IPS-18a (cell line): Measurements from ENCODE around the gene DCLK2.

Experiments used
- H3K27ac ChIP-seq: one replicate; pipeline ENCODE4 v1.5.1; 2013; ENCODE audit warnings: low read length
- H3K27me3 ChIP-seq: one replicate; pipeline ENCODE4 v1.6.1; 2013; ENCODE audit warnings: mild to moderate bottlenecking, low read length; ENCODE audit not compliant: control insufficient read depth, insufficient read depth
- H3K36me3 ChIP-seq: one replicate; pipeline ENCODE4 v1.6.1; 2013; ENCODE audit warnings: low read depth, low read length; ENCODE audit not compliant: control insufficient read depth
- H3K4me1 ChIP-seq: one replicate; pipeline ENCODE4 v1.6.1; 2013; ENCODE audit warnings: low read depth, low read length; ENCODE audit not compliant: control insufficient read depth
- H3K4me3 ChIP-seq: one replicate; pipeline ENCODE4 v1.5.1; 2013; ENCODE audit warnings: low read length
- H3K9ac ChIP-seq: one replicate; pipeline ENCODE4 v1.6.1; 2013; ENCODE audit warnings: mild to moderate bottlenecking, low read length, moderate library complexity
- H3K9me3 ChIP-seq: one replicate; pipeline ENCODE4 v1.6.1; 2013; ENCODE audit warnings: low read depth, low read length; ENCODE audit not compliant: control insufficient read depth

The DCLK2 gene

GRCh38 chr4:150119492-150119891 is 41.2 kb downstream of the DCLK2 start:
- H3K27me3 ChIP-seq = no peaks in the 10 kb centered on the region
- no peaks in the 10 kb centered on the region for H3K36me3 ChIP-seq
- no peak overlapping the region for H3K27ac ChIP-seq
- no peaks in the 10 kb centered on the region for H3K4me1 ChIP-seq
- H3K9me3 ChIP-seq = no peaks in the 10 kb centered on the region
- H3K9ac ChIP-seq = no peak overlapping the region
- no peak overlapping the region for H3K4me3 ChIP-seq

- H3K36me3 ChIP-seq = no peaks in the 10 kb centered on the region
- H3K4me3 ChIP-seq = no peak overlapping the region
- H3K27ac ChIP-seq = no peak overlapping the region
- no peaks in the 10 kb centered on the region for H3K9me3 ChIP-seq
- no peaks in the 10 kb centered on the region for H3K27me3 ChIP-seq
- H3K4me1 ChIP-seq = no peaks in the 10 kb centered on the region
- H3K9ac ChIP-seq = no peak overlapping the region
These were observed 44.8 kb downstream of the DCLK2 start for GRCh38 chr4:150123087-150123486.

- Histone ChIP-seq H3K9me3 (no peaks in the 10 kb centered on the region), H3K9ac (no peak overlapping the region), H3K4me3 (no peak overlapping the region), H3K4me1 (no peaks in the 10 kb centered on the region), H3K27ac (no peak overlapping the region), H3K36me3 (no peaks in the 10 kb centered on the region), H3K27me3 (no peaks in the 10 kb centered on the region)
These were observed 45.8 kb downstream of the DCLK2 start for GRCh38 chr4:150123796-150124677.

GRCh38 chr4:150126201-150126863 is 48.1 kb downstream of the DCLK2 start:
- Histone ChIP-seq H3K27ac (no peak overlapping the region), H3K27me3 (no peaks in the 10 kb centered on the region), H3K4me1 (no peaks in the 10 kb centered on the region), H3K9ac (no peak overlapping the region), H3K4me3 (no peak overlapping the region), H3K36me3 (no peaks in the 10 kb centered on the region), H3K9me3 (no peaks in the 10 kb centered on the region)

DNA sequence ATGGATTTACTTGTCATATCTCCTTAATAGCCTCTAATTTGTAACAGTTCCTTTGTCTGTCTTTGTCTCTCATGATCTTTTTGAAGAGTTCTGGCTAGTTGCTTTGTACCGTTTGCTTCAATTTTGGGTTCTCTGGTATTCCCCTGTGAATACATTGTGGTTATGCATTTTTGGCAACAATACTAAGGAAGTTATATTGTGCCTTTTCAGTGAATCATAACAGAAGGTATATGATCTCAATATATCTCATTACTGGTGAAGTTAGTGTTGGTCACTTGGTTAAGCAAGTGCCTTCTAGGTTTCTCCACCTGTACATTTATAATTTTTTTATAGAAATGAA is 48.6 kb downstream of the DCLK2 start:
- H3K4me1 ChIP-seq = no peaks in the 10 kb centered on the region
- H3K27ac ChIP-seq = no peak overlapping the region
- no peaks in the 10 kb centered on the region for H3K27me3 ChIP-seq

GRCh38 chr4:150127757-150128156 is 49.5 kb downstream of the DCLK2 start:
- Histone ChIP-seq H3K9me3 (no peaks in the 10 kb centered on the region), H3K4me1 (no peaks in the 10 kb centered on the region), H3K27me3 (no peaks in the 10 kb centered on the region), H3K9ac (no peak overlapping the region), H3K27ac (no peak overlapping the region), H3K36me3 (no peaks in the 10 kb centered on the region), H3K4me3 (no peak overlapping the region)

More for the DNA sequence above, 48.6 kb downstream of the DCLK2 start:
- no peaks in the 10 kb centered on the region for H3K36me3 ChIP-seq
- no peaks in the 10 kb centered on the region for H3K9me3 ChIP-seq
- no peak overlapping the region for H3K4me3 ChIP-seq
- H3K9ac ChIP-seq = no peak overlapping the region

- H3K36me3 ChIP-seq = no peaks in the 10 kb centered on the region
- no peaks in the 10 kb centered on the region for H3K4me1 ChIP-seq
- H3K9me3 ChIP-seq = no peaks in the 10 kb centered on the region
- H3K27me3 ChIP-seq = no peaks in the 10 kb centered on the region
- no peak overlapping the region for H3K9ac ChIP-seq
- no peak overlapping the region for H3K27ac ChIP-seq
- no peak overlapping the region for H3K4me3 ChIP-seq
These were observed 52.7 kb downstream of the DCLK2 start for GRCh38 chr4:150130933-150131332.

DNA sequence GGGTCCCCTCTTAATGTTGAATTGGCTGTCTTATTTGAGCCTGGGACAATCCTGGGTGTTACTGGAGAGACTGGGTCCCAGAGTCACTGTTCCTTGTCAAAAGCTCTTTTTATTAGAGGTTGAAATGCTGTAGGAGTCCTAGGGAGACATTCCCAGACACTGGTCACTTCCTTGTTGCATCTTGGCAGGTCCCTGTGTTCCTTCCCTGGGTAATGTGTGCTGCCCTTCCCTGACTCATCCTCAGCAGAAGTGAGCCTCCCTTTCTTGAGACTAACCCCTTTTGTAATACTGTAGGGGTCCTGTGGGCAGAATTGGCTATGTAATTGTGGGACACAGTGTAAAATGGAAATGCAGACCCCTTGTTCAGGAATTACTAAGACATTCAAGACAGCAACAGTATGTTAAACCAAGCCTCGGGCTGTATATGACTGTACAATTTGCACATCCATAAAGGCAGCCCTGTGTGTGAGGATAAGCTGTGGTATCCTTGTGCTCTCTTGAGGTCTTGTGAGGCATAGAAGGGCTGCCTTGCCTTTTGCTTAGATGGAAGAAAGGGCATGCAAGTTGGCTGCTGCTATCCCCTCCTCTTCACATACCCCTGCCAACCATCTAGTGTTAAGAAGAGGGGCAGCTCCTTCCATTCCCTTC is 53.5 kb downstream of the DCLK2 start:
- H3K36me3 ChIP-seq = no peaks in the 10 kb centered on the region
- H3K27ac ChIP-seq = no peak overlapping the region
- no peak overlapping the region for H3K9ac ChIP-seq
- no peaks in the 10 kb centered on the region for H3K27me3 ChIP-seq
- H3K9me3 ChIP-seq = no peaks in the 10 kb centered on the region
- H3K4me3 ChIP-seq = no peak overlapping the region
- H3K4me1 ChIP-seq = no peaks in the 10 kb centered on the region

DNA sequence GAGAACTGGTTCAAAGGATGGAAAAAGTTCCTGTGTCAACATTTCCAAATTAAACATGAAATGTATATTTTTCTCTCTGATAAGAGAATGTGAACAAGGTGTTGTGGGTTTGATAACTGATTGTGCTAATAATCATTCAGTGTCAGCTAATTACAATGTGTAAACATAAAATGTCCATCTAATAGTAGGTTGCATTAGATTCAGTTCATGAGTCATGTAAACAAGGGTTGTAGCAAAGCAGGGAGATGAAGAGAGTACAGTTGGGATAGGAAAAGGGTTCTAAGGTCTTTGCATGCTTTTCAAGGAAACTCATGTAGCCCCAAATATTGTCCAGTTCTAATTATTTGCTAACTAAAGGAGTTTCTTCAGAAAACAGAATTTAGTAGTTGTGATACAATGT is 55.4 kb downstream of the DCLK2 start:
- no peaks in the 10 kb centered on the region for H3K9me3 ChIP-seq

DNA sequence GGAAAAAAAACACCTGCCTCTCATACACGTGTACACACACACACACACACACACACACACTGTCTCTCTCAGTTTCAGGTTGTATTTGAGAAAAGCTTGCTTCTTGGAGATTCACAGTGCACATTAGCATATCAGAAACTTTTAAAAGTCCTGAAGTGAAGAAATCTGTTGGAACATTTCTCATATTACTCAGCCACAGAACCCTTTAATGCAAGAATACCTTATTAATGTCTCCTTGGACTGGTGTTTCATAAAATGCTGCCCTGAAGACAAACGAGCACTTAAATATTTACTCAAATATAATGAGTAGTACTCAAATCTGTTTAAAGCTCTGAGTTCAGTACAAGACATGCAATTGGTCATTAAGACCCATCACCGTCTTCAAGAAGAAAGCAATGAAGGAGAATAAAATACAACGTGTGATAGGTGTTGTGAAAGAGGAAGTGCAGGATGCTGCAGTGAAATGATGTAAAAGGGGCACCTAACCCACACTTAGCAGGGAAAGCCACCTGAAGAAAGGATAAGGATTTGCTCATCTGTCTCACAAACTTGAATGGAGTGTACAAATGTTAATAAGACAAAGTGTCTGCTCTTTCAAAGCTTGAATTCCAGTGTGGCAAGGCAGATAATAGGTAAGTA is 57.0 kb downstream of the DCLK2 start:
- H3K9me3 ChIP-seq = no peaks in the 10 kb centered on the region
- no peak overlapping the region for H3K9ac ChIP-seq
- no peaks in the 10 kb centered on the region for H3K4me1 ChIP-seq
- no peaks in the 10 kb centered on the region for H3K27me3 ChIP-seq
- no peaks in the 10 kb centered on the region for H3K36me3 ChIP-seq
- no peak overlapping the region for H3K27ac ChIP-seq
- H3K4me3 ChIP-seq = no peak overlapping the region

More for the DNA sequence above, 55.4 kb downstream of the DCLK2 start:
- Histone ChIP-seq H3K27me3 (no peaks in the 10 kb centered on the region), H3K27ac (no peak overlapping the region), H3K4me1 (no peaks in the 10 kb centered on the region), H3K4me3 (no peak overlapping the region), H3K36me3 (no peaks in the 10 kb centered on the region), H3K9ac (no peak overlapping the region)

DNA sequence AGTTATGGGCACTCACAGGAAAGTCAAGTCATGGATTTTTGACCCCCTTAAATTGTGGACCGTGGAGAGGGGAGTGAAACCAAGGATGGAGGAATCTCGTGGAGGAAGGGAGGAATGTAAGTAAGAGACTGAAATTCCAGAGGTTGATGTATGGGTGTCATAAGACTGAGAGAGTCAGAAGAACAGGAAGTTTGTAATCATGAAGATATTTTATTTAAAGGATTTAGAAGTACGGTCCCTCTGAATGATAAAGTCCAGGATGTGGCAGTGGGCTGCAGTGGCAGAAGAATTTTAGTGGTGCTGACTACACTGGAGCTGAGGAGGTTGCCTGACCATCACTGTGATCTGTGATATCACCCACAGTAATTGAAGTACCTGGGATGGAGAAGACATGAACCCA is 57.8 kb downstream of the DCLK2 start:
- Histone ChIP-seq H3K27ac (no peak overlapping the region), H3K9ac (no peak overlapping the region), H3K4me3 (no peak overlapping the region), H3K9me3 (no peaks in the 10 kb centered on the region), H3K27me3 (no peaks in the 10 kb centered on the region), H3K36me3 (no peaks in the 10 kb centered on the region), H3K4me1 (no peaks in the 10 kb centered on the region)
